ENCODE results near the gene SPOCK1. TPM values are rescaled to one million over a fixed set of nuclear protein-coding genes. Genes with fewer than 3 reads are reported as not detected.
"Not testable (repeated sequence)": the region's sequence is repeated elsewhere in the genome, so short reads cannot be mapped to it uniquely, and the experiment has no call there.

Gene SPOCK1
- total and polyA plus RNA-seq, 2 of the 4 experiments (the other 2 are of a cell fraction): 5.0 to 20.3 TPM

- no peak overlapping the region for H2BK20ac ChIP-seq (ENCODE audit: low read depth, low read length)
- H3K18ac ChIP-seq (ENCODE audit: low read depth, low read length): no peak overlapping the region
- H4K8ac ChIP-seq (ENCODE audit: low read depth in 2 of 2, low read length in 2 of 2): no peak overlapping the region
- H3K4ac ChIP-seq (ENCODE audit: low read depth, low read length): no peak overlapping the region
- intact Hi-C loops (cut with micrococcal nuclease) (no loop called here), in situ Hi-C loops (cut with MboI; ENCODE audit: low sequenced_read_pairs) (no loop called here), dilution Hi-C loops (cut with HindIII; ENCODE audit: low sequenced_read_pairs, unreplicated experiment) (no loop called here)
- H3K56ac ChIP-seq (ENCODE audit: extremely low read depth, insufficient read depth, low read length): no peak overlapping the region
- peaks cover 3% of the 10 kb centered on the region; the same call in 1 of the 2 replicates for H3K9me3 ChIP-seq (ENCODE audit: control insufficient read depth, insufficient read depth, low read length)
- peak overlapping the region; percentile 37 for H2AK9ac ChIP-seq (replicated peaks; ENCODE audit: low read depth, low read length, poor library complexity)
- H4K20me1 ChIP-seq (ENCODE audit: insufficient read depth, low read length): no peaks in the 10 kb centered on the region
- H2BK15ac ChIP-seq (ENCODE audit: low read depth, low read length): no peak overlapping the region
- no peak overlapping the region for H3K14ac ChIP-seq (replicated peaks; ENCODE audit: low read depth, low read length)
- no peak overlapping the region for H3K9ac ChIP-seq (ENCODE audit: low read depth, low read length)
- H3K36me3 ChIP-seq (ENCODE audit: control insufficient read depth, insufficient read depth, low read length): no peaks in the 10 kb centered on the region
- H4K5ac ChIP-seq (ENCODE audit: low read depth, low read length): no peak overlapping the region
- H3K4me3 ChIP-seq (ENCODE audit: insufficient read depth, low read depth, low read length): no peak overlapping the region
- ATAC-seq (ENCODE audit: low read depth) (no peak), DNase-seq (no peak)
- H2BK120ac ChIP-seq (ENCODE audit: low read depth, low read length): no peak overlapping the region
- H2AK5ac ChIP-seq (ENCODE audit: low read depth, low read length): no peak overlapping the region
- no peaks in the 10 kb centered on the region for H3K79me1 ChIP-seq (ENCODE audit: low read depth in 1 of 2, low read length in 2 of 2)
- H4K91ac ChIP-seq (ENCODE audit: insufficient read depth, low read depth, low read length): no peak overlapping the region
- H3K27me3 ChIP-seq (ENCODE audit: control insufficient read depth, insufficient read depth, low read length): no peaks in the 10 kb centered on the region
- CTCF ChIA-PET: no interaction called here
- WGBS, 2 experiments (ENCODE audit: extremely low coverage in 2 of 2, insufficient read length in 1 of 2): 25% methylated on average over 1 of the region's 2 CpGs; no CpG with 5 or more reads in 1 of the 2 experiments
- TF ChIP-seq MAZ (IDR thresholded peaks at IDR 0.05; ENCODE audit: borderline replicate concordance, low read depth, low read length) (no peak), NFE2L2 (IDR thresholded peaks at IDR 0.05; ENCODE audit: low read depth, low read length) (no peak), ELK1 (IDR thresholded peaks at IDR 0.05; ENCODE audit: borderline replicate concordance, low read depth, low read length) (no peak), USF2 (IDR thresholded peaks at IDR 0.05; ENCODE audit: low read depth, low read length) (no peak), RFX5 (IDR thresholded peaks at IDR 0.05; ENCODE audit: low read depth, low read length) (no peak), CHD1 (IDR thresholded peaks at IDR 0.05; ENCODE audit: low read depth, low read length) (no peak), MXI1 (IDR thresholded peaks at IDR 0.05; ENCODE audit: borderline replicate concordance, low read depth, low read length) (no peak), POLR2A (IDR thresholded peaks at IDR 0.05; ENCODE audit: low read depth, low read length) (no peak)
- H3K4me1 ChIP-seq (ENCODE audit: control insufficient read depth, insufficient read depth, low read length): no peaks in the 10 kb centered on the region
- no peak overlapping the region for H2AFZ ChIP-seq (replicated peaks; ENCODE audit: low read length, poor library complexity)
- H3K9me1 ChIP-seq (ENCODE audit: insufficient read depth, low read length): no peaks in the 10 kb centered on the region
- H3K23ac ChIP-seq (ENCODE audit: low read depth, low read length): no peak overlapping the region
- no peak overlapping the region for H3K27ac ChIP-seq (ENCODE audit: insufficient read depth, low read length)
- BruUV-seq (replicated peaks): no TSS peak
- POLR2A ChIA-PET (ENCODE audit: unreplicated experiment): no interaction called here
- H2BK5ac ChIP-seq (ENCODE audit: low read depth, low read length, poor library complexity, severe bottlenecking): no peak overlapping the region
- H3K4me2 ChIP-seq (ENCODE audit: low read depth, low read length): no peak overlapping the region
Observed at GRCh38 chr5:136957428-136957827, 541.7 kb downstream of the SPOCK1 start.

- H2AFZ ChIP-seq (replicated peaks; ENCODE audit: low read length, poor library complexity); H3K23ac ChIP-seq (ENCODE audit: low read depth, low read length); H3K18ac ChIP-seq (ENCODE audit: low read depth, low read length); H2BK15ac ChIP-seq (ENCODE audit: low read depth, low read length); POLR2A ChIA-PET (ENCODE audit: unreplicated experiment); DNase-seq; ATAC-seq (ENCODE audit: low read depth); H3K27me3 ChIP-seq (ENCODE audit: control insufficient read depth, insufficient read depth, low read length); H3K9me3 ChIP-seq (ENCODE audit: control insufficient read depth, insufficient read depth, low read length); H4K8ac ChIP-seq (ENCODE audit: low read depth in 2 of 2, low read length in 2 of 2); H3K4me2 ChIP-seq (ENCODE audit: low read depth, low read length); BruUV-seq (replicated peaks); dilution Hi-C loops (cut with HindIII; ENCODE audit: low sequenced_read_pairs, unreplicated experiment); H4K5ac ChIP-seq (ENCODE audit: low read depth, low read length); intact Hi-C loops (cut with micrococcal nuclease); H3K4ac ChIP-seq (ENCODE audit: low read depth, low read length); H2BK5ac ChIP-seq (ENCODE audit: low read depth, low read length, poor library complexity, severe bottlenecking); H3K56ac ChIP-seq (ENCODE audit: extremely low read depth, insufficient read depth, low read length); CTCF ChIA-PET; H2BK120ac ChIP-seq (ENCODE audit: low read depth, low read length); H4K20me1 ChIP-seq (ENCODE audit: insufficient read depth, low read length); H4K91ac ChIP-seq (ENCODE audit: insufficient read depth, low read depth, low read length); H3K36me3 ChIP-seq (ENCODE audit: control insufficient read depth, insufficient read depth, low read length); H3K14ac ChIP-seq (replicated peaks; ENCODE audit: low read depth, low read length); H3K4me3 ChIP-seq (ENCODE audit: insufficient read depth, low read depth, low read length); H3K79me1 ChIP-seq (ENCODE audit: low read depth in 1 of 2, low read length in 2 of 2); H2AK9ac ChIP-seq (replicated peaks; ENCODE audit: low read depth, low read length, poor library complexity); H3K4me1 ChIP-seq (ENCODE audit: control insufficient read depth, insufficient read depth, low read length); H2BK20ac ChIP-seq (ENCODE audit: low read depth, low read length); H3K9ac ChIP-seq (ENCODE audit: low read depth, low read length); H3K27ac ChIP-seq (ENCODE audit: insufficient read depth, low read length); H2AK5ac ChIP-seq (ENCODE audit: low read depth, low read length); H3K9me1 ChIP-seq (ENCODE audit: insufficient read depth, low read length); in situ Hi-C loops (cut with MboI; ENCODE audit: low sequenced_read_pairs): not testable (repeated sequence)
- WGBS, 2 experiments (ENCODE audit: extremely low coverage in 2 of 2, insufficient read length in 1 of 2): no CpG with 5 or more reads among the region's 5 CpGs
Observed at GRCh38 chr5:136954142-136954541, 545.0 kb downstream of the SPOCK1 start.

All from IMR-90 (cell line).